Panc1 (cell line): ENCODE measurements around the gene WDFY3. TPM values are rescaled to one million over a fixed set of nuclear protein-coding genes. Genes with fewer than 3 reads are reported as not detected.

Source experiments
- ATAC-seq: fragments of 200-7000 bp; cut with Tn5 transposase; 2 replicates; pipeline ENCODE4 v1.9.1; 2020; ENCODE audit warnings: mild to moderate bottlenecking, moderate library complexity
- BruUV-seq: library from RNA; stranded (reverse); fragments of 400-500 nt; replicated peaks from 2 replicates; lab custom pipeline; 2021; lab: Mats Ljungman, UMichigan
- CTCF ChIA-PET: fragments of 300-600 bp; sonication (Branson Sonifier 250); formaldehyde crosslinking; loops from one replicate; lab custom pipeline; 2022; ENCODE audit warnings: antibody characterized with exemption; lab: Charles Lee
- POLR2A ChIA-PET: fragments of 300-600 bp; sonication (Branson Sonifier 250); formaldehyde crosslinking; loops from one replicate; lab custom pipeline; 2022; ENCODE audit warnings: antibody characterized with exemption; lab: Charles Lee
- DNase-seq: peaks from one replicate; pipeline ENCODE4 v3.0.0-alpha.2; 2010; ENCODE audit warnings: low read depth, low spot score
- H3K27ac ChIP-seq: 2 replicates; pipeline ENCODE4 v1.5.1; 2011; ENCODE audit warnings: mild to moderate bottlenecking, low read length, inconsistent platforms
- H3K27me3 ChIP-seq: fragments of 200-500 bp; sonication (Bioruptor generic); 2 replicates; pipeline ENCODE4 v1.6.0; 2014; ENCODE audit warnings: low read length, inconsistent platforms; ENCODE audit not compliant: control insufficient read depth, insufficient read depth
- H3K36me3 ChIP-seq: fragments of 200-500 bp; sonication (Bioruptor generic); 2 replicates; pipeline ENCODE4 v1.5.1; 2014; ENCODE audit warnings: inconsistent platforms, mild to moderate bottlenecking, low read length, moderate library complexity; ENCODE audit not compliant: control insufficient read depth, insufficient read depth
- H3K4me1 ChIP-seq: 2 replicates; pipeline ENCODE4 v1.5.1; 2011; ENCODE audit warnings: inconsistent platforms, mild to moderate bottlenecking, low read length, moderate library complexity; ENCODE audit not compliant: control insufficient read depth, insufficient read depth
- H3K4me3 ChIP-seq, 2 experiments: 2 replicates each; pipeline ENCODE4 v1.5.1; 2011 to 2012; ENCODE audit warnings: low read depth in 2 of 2, low read length in 2 of 2, mild to moderate bottlenecking in 2 of 2, inconsistent platforms in 1 of 2, moderate library complexity in 1 of 2
- H3K9me3 ChIP-seq: fragments of 200-500 bp; sonication (Bioruptor generic); 2 replicates; pipeline ENCODE4 v1.5.1; 2014; ENCODE audit warnings: low read depth, mild to moderate bottlenecking, inconsistent platforms, low read length, moderate library complexity; ENCODE audit not compliant: control insufficient read depth, insufficient read depth
- POLR2AphosphoS5 ChIP-seq: IDR thresholded peaks from 2 replicates; pipeline ENCODE4 v1.6.1; 2012; ENCODE audit warnings: mild to moderate bottlenecking, low read depth, low read length, moderate library complexity
- SIN3A ChIP-seq: IDR thresholded peaks from 2 replicates; pipeline ENCODE4 v1.6.1; 2012; ENCODE audit warnings: low read depth, mild to moderate bottlenecking, low read length, moderate library complexity, borderline replicate concordance; ENCODE audit not compliant: insufficient read depth
- TCF7L2 ChIP-seq: IDR thresholded peaks from 2 replicates; pipeline ENCODE4 v1.6.1; 2011; ENCODE audit warnings: mild to moderate bottlenecking, low read depth, low read length, inconsistent platforms
- in situ Hi-C: cut with HindIII; loops from 2 replicates; pipeline ENCODE4 v1.10.0; 2016; ENCODE audit warnings: low sequenced_read_pairs, low pct_unique_long_range_greater_than_20kb
- intact Hi-C: fragments of 100-400 bp; cut with micrococcal nuclease; formaldehyde crosslinking; loops from one replicate; pipeline ENCODE4 v1.10.0; 2022; ENCODE audit not compliant: unreplicated experiment
- total RNA-seq: library from RNA; stranded (reverse); gene quantifications from one replicate; pipeline ENCODE4 v1.2.1, GENCODE V29; 2021; ENCODE audit not compliant: unreplicated experiment
- TF ChIP-seq, protein P1 (sequence below): fragments of 450-650 bp; IDR thresholded peaks from 2 replicates; pipeline ENCODE4 v1.5.1; 2017; ENCODE audit warnings: mild to moderate bottlenecking
- TF ChIP-seq, protein P2 (sequence below), 2 experiments: IDR thresholded peaks; 2 replicates each; pipeline ENCODE4 v1.6.1; 2011 to 2012; ENCODE audit warnings: low read depth in 2 of 2, control low read depth in 1 of 2, low read length in 1 of 2, mild to moderate bottlenecking in 1 of 2, moderate library complexity in 1 of 2; ENCODE audit not compliant: insufficient read depth in 1 of 2

Gene WDFY3
- total RNA-seq, 1 experiment from 2014 or later, result 47.8 TPM

DNA sequence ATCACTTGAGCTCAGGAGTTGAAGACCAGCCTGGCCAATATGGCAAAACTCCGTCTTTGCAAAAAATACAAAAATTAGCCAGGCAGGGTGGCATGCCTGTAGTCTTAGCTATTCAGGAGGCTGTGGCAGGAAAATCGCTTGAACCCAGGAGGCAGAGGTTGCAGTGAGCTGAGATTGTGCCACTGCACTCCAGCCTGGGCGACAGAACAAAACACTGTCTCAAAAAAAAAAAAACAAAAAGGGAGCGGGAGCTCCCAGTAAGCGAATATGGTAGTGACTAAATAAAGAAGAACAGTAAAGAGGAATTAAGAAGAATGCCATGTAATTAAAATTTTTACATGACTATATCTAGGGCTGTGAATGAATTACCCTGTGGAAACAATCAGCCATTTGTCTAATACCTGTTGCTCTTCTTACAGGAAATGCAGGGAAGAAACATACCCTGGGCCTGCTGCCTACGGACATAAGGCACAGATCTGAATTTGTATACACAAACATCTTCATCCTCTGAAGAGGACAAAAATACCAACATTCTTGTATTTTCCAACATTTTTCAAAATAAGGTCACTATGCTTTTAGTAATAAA, 11.4 kb downstream of the WDFY3 start:
- no peaks in the 10 kb centered on the region for H3K36me3 ChIP-seq
- in situ Hi-C loops, result no loop called here
- H3K9me3 ChIP-seq, result no peaks in the 10 kb centered on the region
- TF ChIP-seq TCF7L2 (no peak), POLR2AphosphoS5 (no peak), SIN3A (no peak)
- TF ChIP-seq, protein P1, sequence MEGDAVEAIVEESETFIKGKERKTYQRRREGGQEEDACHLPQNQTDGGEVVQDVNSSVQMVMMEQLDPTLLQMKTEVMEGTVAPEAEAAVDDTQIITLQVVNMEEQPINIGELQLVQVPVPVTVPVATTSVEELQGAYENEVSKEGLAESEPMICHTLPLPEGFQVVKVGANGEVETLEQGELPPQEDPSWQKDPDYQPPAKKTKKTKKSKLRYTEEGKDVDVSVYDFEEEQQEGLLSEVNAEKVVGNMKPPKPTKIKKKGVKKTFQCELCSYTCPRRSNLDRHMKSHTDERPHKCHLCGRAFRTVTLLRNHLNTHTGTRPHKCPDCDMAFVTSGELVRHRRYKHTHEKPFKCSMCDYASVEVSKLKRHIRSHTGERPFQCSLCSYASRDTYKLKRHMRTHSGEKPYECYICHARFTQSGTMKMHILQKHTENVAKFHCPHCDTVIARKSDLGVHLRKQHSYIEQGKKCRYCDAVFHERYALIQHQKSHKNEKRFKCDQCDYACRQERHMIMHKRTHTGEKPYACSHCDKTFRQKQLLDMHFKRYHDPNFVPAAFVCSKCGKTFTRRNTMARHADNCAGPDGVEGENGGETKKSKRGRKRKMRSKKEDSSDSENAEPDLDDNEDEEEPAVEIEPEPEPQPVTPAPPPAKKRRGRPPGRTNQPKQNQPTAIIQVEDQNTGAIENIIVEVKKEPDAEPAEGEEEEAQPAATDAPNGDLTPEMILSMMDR, result no peak
- TF ChIP-seq, protein P2, sequence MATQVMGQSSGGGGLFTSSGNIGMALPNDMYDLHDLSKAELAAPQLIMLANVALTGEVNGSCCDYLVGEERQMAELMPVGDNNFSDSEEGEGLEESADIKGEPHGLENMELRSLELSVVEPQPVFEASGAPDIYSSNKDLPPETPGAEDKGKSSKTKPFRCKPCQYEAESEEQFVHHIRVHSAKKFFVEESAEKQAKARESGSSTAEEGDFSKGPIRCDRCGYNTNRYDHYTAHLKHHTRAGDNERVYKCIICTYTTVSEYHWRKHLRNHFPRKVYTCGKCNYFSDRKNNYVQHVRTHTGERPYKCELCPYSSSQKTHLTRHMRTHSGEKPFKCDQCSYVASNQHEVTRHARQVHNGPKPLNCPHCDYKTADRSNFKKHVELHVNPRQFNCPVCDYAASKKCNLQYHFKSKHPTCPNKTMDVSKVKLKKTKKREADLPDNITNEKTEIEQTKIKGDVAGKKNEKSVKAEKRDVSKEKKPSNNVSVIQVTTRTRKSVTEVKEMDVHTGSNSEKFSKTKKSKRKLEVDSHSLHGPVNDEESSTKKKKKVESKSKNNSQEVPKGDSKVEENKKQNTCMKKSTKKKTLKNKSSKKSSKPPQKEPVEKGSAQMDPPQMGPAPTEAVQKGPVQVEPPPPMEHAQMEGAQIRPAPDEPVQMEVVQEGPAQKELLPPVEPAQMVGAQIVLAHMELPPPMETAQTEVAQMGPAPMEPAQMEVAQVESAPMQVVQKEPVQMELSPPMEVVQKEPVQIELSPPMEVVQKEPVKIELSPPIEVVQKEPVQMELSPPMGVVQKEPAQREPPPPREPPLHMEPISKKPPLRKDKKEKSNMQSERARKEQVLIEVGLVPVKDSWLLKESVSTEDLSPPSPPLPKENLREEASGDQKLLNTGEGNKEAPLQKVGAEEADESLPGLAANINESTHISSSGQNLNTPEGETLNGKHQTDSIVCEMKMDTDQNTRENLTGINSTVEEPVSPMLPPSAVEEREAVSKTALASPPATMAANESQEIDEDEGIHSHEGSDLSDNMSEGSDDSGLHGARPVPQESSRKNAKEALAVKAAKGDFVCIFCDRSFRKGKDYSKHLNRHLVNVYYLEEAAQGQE (IDR thresholded peaks at IDR 0.05; ENCODE audit: insufficient read depth in 1 of 2, low read depth in 2 of 2, low read length in 1 of 2), result no peak
- no TSS peak for BruUV-seq
- H3K4me3 ChIP-seq, result no peak overlapping the region
- ChIA-PET CTCF (no interaction called here), POLR2A (interaction anchor here (1.0 kb wide), 1 partner anchor 12 kb away, joined by 9 read pairs; no protein-coding TSS in a partner anchor)
- no peak for DNase-seq
- H3K27me3 ChIP-seq, result no peaks in the 10 kb centered on the region
- intact Hi-C loops, result no loop called here
- H3K4me1 ChIP-seq, result peaks cover 9% of the 10 kb centered on the region
- no peak overlapping the region for H3K27ac ChIP-seq
- ATAC-seq, result no peak

DNA sequence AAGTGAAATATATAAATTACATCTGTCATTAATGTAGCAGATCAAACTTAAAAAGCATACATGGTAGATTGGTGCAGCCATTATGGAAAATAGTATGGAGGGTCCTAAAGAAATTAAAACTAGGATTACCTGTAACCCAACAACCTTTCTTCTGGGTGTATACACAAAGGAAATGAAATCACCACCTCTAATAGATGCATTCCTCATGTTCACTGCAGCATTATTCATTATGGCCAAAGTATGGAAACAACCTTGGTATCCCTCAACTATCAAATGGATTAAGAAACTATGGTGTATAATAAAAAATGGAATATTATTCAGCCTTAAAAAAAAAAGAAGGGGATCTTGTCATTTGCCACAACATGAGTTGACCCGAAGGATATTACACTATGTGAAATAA, 13.7 kb downstream of the WDFY3 start:
- POLR2A ChIA-PET, result no interaction called here
- in situ Hi-C loops, result no loop called here

More for the DNA sequence above, 13.7 kb downstream of the WDFY3 start:
- Histone ChIP-seq H3K27ac (no peak overlapping the region), H3K9me3 (no peaks in the 10 kb centered on the region), H3K27me3 (no peaks in the 10 kb centered on the region), H3K36me3 (no peaks in the 10 kb centered on the region), H3K4me1 (peaks cover 9% of the 10 kb centered on the region), H3K4me3 (no peak overlapping the region)
- no peak for DNase-seq
- no peak for ATAC-seq
- BruUV-seq, result no TSS peak
- TF ChIP-seq TCF7L2 (no peak), POLR2AphosphoS5 (no peak), SIN3A (no peak)
- TF ChIP-seq, protein P2 (IDR thresholded peaks at IDR 0.05; ENCODE audit: insufficient read depth in 1 of 2, low read depth in 2 of 2, low read length in 1 of 2), result no peak
- TF ChIP-seq, protein P1, result no peak
- CTCF ChIA-PET, result no interaction called here
- intact Hi-C loops, result no loop called here
